CD4-positive, alpha-beta T cell treated with Interleukin-10 for 1 hour (primary cell): ENCODE data around the gene UQCRC2.
"Not testable (repeated sequence)": the region's sequence is repeated elsewhere in the genome, so short reads cannot be mapped to it uniquely, and the experiment has no call there.

Experiments used
- DNase-seq: peaks from one replicate; pipeline ENCODE4 v3.0.0-alpha.2; 2020

The UQCRC2 gene

GRCh38 chr16:22013486-22013885, 60.3 kb downstream of the UQCRC2 start:
- no peak for DNase-seq

- no peak for DNase-seq
Observed at GRCh38 chr16:22014271-22014873, 61.2 kb downstream of the UQCRC2 start.

- no peak for DNase-seq
Observed at GRCh38 chr16:22016927-22017326, 63.8 kb downstream of the UQCRC2 start.

- no peak for DNase-seq
Observed at GRCh38 chr16:22018559-22018958, 65.4 kb downstream of the UQCRC2 start.

GRCh38 chr16:22022151-22022550, 69.0 kb downstream of the UQCRC2 start:
- DNase-seq = no peak

- no peak for DNase-seq
Observed at GRCh38 chr16:22023505-22023904, 70.3 kb downstream of the UQCRC2 start.

GRCh38 chr16:22024785-22025184, 71.6 kb downstream of the UQCRC2 start:
- not testable (repeated sequence) for DNase-seq

GRCh38 chr16:22027633-22028032, 74.5 kb downstream of the UQCRC2 start:
- DNase-seq = no peak

GRCh38 chr16:22029632-22030031, 76.5 kb downstream of the UQCRC2 start:
- no peak for DNase-seq

GRCh38 chr16:22030087-22030812, 77.1 kb downstream of the UQCRC2 start:
- no peak for DNase-seq

- no peak for DNase-seq
Observed at GRCh38 chr16:22031483-22032083, 78.4 kb downstream of the UQCRC2 start.
